Hindlimb muscle (tissue), 1 donor: Measurements from ENCODE around the gene ODAPH. TPM values are rescaled to one million over a fixed set of nuclear protein-coding genes. Genes with fewer than 3 reads are reported as not detected.
A peak's percentile ranks its signal among the peaks of the same experiment; 100 is the strongest.

ENCODE experiments used
- DNase-seq: peaks from one replicate; pipeline ENCODE4 v3.0.0-alpha.2; 2013
- polyA plus RNA-seq: library from polyadenylated mRNA; unstranded; fragments of 120-200 nt; gene quantifications from one replicate; pipeline ENCODE4 v1.2.1, GENCODE V29; 2013; ENCODE audit not compliant: insufficient read length

The ODAPH gene
- polyA plus RNA-seq, 1 donor = not detected

- no peak for DNase-seq
These were observed 10.3 kb upstream of the ODAPH start for GRCh38 chr4:75545526-75545925.

DNA sequence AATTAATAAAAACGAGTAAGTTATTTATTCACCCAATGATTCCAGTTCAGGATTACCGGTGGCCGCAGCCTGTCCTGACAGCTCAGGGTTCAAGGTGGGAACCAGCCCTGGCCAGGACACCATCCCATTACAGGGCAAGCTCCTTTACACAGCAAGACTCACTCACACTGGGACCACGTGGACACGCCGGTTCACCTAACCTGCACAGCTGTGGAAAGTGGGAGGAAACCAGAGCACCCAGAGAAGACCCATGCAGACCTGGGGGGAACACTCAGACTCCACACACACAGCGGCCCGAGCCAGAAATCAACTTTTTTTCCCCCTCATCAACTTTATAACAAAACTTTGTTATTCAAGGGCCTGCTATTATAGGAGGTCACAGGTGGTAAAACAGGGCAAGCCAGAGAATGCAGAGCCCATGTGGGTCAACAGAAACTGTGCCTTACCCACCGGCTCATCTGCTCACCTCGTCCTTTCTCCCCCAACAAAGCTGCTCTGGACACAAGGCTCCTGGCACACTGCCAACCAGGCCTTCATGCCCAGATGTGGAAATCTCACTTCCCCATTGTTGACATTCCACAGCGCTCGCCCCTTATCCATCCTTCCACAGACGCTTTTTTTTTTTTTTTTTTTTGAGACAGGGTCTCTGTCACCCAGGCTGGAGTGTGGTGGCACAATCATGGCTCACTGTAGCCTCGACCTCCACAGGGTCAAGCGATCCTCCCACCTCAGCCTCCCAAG, 8.0 kb upstream of the ODAPH start:
- DNase-seq = peak; percentile 4

DNA sequence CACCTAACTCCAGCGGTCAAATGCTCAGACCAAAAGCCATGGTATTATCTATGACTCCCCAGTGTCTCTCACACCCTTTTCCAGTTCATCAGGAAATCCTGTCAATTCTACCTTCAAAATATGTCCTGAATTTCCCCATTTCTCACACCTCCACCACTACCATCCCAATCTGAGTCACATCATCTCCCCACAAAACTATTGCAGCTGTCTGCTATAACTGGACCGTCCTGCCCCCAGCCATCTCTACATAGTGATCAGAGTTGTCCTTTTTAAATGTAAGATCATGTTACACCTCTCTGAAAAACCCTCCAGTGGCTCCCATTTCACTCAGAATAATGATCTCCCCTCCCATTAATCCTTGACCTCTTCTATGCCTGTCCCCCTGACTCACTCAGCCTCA, 6.8 kb upstream of the ODAPH start:
- no peak for DNase-seq

DNA sequence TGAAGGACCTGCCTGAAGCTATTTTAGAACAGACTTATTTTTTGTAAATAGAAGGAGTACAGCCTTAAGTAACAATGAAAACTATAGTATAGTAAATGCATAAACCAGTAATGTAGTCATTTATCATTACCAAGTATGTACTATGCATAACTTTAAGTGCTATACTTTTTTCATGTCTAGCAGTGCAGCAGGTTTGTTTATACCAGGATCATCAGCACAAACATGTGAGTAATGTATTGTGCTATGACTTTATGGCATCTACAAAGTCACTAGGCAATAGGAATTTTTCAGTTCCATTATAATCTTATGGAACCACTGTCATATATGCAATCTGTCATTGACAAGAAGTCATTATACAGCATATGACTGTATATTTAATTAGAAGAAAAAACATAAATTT, 3.4 kb upstream of the ODAPH start:
- DNase-seq = no peak

- DNase-seq = no peak
These were observed 1.8 kb downstream of the ODAPH start for GRCh38 chr4:75557696-75558095.

DNA sequence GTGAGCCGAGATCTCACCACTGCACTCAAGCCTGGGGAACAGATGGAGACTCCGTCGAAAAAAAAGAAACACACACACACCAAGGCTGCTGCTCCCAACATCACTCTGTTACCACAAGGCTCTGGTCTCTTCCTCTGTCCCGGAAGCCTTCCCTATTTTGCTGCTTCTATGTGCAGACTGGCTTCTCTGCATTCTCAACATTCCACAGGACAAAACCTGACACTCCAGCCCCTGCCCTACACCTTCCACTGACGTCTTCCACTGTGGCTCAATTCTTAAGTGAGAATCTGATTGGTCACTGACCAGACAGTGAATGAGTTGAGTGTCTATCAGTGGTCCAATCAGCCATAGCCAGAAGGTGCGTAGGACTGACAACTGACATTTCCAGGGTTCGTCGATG, 5.9 kb downstream of the ODAPH start:
- no peak for DNase-seq

DNA sequence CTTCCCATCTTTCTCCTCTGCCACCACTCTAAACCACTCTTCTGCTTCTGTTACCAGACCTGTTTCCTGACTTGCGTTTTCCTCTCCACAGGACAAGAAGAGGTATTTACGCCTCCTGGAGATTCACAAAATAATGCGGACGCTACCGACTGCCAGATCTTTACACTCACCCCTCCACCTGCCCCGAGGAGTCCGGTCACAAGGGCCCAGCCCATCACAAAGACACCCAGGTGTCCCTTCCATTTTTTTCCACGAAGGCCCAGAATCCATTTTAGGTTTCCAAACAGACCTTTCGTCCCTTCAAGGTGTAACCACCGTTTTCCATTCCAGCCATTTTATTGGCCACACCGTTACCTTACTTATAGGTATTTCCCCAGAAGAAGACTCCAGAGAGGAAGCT, 8.2 kb downstream of the ODAPH start:
- DNase-seq = no peak

- no peak for DNase-seq
These were observed 9.6 kb downstream of the ODAPH start for GRCh38 chr4:75565481-75565880.

- DNase-seq = no peak
These were observed 11.0 kb downstream of the ODAPH start for GRCh38 chr4:75566911-75567310.

DNA sequence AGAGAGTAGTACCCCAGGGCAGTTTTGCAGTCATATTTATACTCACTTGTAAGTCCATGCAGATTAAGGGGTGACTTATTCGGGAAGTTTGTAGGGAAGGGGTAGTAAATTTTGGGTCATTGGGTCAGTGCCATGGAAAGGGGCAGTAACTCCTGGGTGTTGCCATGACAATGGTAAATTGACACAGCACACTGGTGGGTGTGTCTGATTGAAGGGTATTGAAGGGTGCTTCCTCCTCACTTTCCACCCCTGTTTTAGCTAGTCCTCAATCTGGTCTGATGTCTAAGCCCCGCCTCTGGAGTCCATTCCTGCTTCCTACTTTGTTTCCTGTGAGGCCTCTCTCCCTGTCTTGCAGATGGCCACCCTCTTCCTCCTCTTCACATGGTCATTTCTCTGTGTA, 11.9 kb downstream of the ODAPH start:
- DNase-seq = no peak

DNA sequence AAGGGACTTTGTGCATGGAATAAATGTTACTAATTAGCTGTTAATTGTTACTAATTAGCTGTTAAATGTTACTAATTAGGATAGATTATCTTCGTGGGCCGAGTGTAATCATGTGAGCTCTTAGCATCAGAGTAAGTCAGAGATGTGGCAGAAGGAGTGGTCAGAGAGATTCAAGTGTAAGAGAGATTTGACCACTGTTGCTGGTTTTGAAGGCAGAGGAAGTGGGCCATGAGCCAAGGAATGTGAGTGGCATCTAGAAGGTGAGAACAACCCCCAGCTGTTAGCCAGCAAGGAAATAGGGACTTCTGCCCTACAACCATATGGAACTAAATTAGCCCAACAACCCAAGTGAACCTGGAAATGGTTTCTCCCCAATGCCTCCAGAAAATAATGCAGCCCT, 28.2 kb downstream of the ODAPH start:
- DNase-seq = peak; percentile 2

- no peak for DNase-seq
These were observed 37.5 kb downstream of the ODAPH start for GRCh38 chr4:75593393-75593792.

DNA sequence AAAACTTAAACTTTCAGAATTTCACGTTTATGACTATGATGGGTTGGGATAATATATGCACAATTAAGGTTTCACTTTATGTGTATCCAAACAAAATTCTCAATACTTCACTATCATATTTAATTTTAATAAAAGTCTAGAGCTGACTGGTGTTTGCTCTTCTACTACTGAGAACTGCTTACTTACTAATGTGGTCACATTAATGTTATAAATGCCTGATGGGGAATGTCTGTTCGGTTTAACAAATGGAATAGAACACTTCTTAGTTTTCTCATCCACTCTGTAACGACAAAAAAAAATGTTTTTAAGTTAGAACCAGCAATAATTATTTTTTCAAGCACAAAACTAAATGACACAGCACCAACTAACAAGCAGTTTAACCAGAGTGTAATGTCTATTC, 40.2 kb downstream of the ODAPH start:
- no peak for DNase-seq

GRCh38 chr4:75598390-75598789, 42.5 kb downstream of the ODAPH start:
- DNase-seq = no peak

- no peak for DNase-seq
These were observed 43.8 kb downstream of the ODAPH start for GRCh38 chr4:75599647-75600046.

GRCh38 chr4:75605928-75606327, 50.1 kb downstream of the ODAPH start:
- DNase-seq = no peak

DNA sequence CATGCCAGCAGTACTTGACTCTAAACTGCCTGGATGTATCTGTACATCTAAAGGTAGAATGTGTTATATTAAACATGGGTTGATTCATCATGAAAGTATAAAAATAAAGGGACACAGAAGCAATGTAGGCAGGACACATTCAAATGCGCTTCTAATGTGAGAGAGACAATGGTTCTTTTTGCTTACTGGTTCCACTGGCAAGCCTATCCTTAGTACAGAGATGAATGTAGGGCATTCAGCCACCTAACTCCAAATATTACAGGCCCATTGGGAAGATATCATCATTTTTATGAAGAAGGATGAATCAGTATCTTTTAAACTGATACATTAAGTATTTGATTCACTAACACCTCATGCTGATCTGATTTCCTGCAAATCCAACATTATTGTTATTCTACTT, 56.4 kb downstream of the ODAPH start:
- DNase-seq = no peak

Other genes with a start within 250 kb of the ODAPH start
- gene RCHY1, start 41.7 kb upstream of the ODAPH start, polyA plus RNA-seq = 26.6 TPM
- gene THAP6, start 41.6 kb upstream of the ODAPH start, polyA plus RNA-seq = 16.8 TPM
- gene CDKL2, start 74.5 kb downstream of the ODAPH start, polyA plus RNA-seq = not detected
- gene G3BP2, start 117.3 kb downstream of the ODAPH start, polyA plus RNA-seq = 103 TPM
- 173 TPM for gene USO1, start 168.5 kb downstream of the ODAPH start, polyA plus RNA-seq